Measurements from ENCODE around the gene TPD52L2. TPM values are rescaled to one million over a fixed set of nuclear protein-coding genes. Genes with fewer than 3 reads are reported as not detected.

The TPD52L2 gene
- total RNA-seq, 2 experiments from 2014 or later = 43.1 to 44.6 TPM

DNA sequence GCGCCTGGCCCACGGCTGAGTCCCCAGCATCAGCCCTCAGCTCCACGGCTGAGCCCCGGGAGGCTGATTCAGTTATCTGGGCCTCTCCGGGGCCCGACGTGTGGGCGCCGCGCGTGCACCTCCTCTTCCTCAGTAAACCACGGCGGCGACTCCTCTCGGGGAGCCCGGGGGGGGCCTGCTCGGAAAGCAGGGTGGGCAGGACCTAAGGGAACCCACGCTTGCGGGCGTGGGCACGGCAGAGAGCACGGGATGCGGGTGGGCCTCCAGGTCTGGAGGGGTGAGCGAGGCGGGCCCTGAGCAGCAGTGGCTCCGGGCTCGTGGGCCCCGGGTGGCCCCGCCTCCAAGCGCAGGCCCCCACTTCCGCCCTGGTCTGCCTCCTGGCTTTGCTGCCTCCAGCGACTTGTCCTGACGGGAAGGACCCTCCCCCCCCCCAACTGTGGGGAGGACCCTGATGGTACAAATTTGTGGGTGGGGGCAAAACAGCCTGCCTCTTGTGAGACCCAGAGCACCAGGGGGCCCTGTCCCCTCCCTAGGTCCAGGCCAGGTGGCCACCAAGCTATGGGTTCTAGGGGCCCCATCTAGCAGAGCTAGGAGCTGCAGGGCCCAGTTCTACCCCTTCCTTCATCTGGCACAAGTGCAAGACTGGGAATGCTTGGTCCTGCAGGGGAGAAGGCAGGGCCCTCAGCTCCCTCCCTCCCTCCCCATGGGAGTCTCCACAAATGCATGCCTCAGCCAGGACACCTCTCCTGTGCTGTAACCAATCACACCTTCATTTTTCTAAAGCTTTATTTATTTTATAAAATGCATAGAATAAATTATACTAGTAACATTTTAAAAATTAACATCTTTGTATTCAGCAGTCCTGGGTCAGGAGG, 74.2 kb downstream of the TPD52L2 start:
- Mint-ChIP-seq H3K4me1 (ENCODE audit: low read depth) (peaks cover 12% of the 10 kb centered on the region), H3K36me3 (ENCODE audit: low read depth) (peaks cover 19% of the 10 kb centered on the region), H3K4me3 (no peak overlapping the region), H3K27me3 (no peaks in the 10 kb centered on the region), H3K27ac (no peak overlapping the region), H3K9me3 (no peaks in the 10 kb centered on the region)
- POLR2A ChIA-PET = no interaction called here
- no peak for ATAC-seq
- TF ChIP-seq, protein P1, sequence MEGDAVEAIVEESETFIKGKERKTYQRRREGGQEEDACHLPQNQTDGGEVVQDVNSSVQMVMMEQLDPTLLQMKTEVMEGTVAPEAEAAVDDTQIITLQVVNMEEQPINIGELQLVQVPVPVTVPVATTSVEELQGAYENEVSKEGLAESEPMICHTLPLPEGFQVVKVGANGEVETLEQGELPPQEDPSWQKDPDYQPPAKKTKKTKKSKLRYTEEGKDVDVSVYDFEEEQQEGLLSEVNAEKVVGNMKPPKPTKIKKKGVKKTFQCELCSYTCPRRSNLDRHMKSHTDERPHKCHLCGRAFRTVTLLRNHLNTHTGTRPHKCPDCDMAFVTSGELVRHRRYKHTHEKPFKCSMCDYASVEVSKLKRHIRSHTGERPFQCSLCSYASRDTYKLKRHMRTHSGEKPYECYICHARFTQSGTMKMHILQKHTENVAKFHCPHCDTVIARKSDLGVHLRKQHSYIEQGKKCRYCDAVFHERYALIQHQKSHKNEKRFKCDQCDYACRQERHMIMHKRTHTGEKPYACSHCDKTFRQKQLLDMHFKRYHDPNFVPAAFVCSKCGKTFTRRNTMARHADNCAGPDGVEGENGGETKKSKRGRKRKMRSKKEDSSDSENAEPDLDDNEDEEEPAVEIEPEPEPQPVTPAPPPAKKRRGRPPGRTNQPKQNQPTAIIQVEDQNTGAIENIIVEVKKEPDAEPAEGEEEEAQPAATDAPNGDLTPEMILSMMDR (IDR thresholded peaks at IDR 0.05) = no peak
- no peak for DNase-seq
- intact Hi-C loops (cut with micrococcal nuclease) = no loop called here
- CTCF ChIA-PET = interaction anchor here (1.0 to 1.3 kb wide), 2 partner anchors 32 to 35 kb away, joined by 3 read pairs; no protein-coding TSS in a partner anchor

DNA sequence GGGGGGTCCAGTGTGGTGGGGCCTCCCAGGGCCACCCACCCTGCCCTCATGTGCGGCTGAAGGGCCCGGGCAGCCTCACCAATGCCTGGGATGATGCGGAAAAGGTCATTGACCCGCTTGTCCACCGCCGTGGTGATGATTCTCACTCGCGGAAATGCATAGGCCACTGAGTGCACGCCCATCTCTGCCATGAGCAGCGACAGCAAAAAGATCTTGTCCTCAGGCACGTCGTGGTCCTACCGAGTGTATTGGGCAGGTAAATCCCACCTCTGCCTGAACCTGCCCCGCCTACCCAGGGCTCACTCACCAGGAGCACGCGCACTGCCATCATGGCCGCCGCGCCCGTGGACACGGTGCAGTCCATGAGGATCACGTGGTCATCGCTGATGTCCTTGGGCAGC, 75.0 kb downstream of the TPD52L2 start:
- Mint-ChIP-seq H3K9me3 (no peaks in the 10 kb centered on the region), H3K4me3 (no peak overlapping the region), H3K36me3 (ENCODE audit: low read depth) (peaks cover 12% of the 10 kb centered on the region), H3K4me1 (ENCODE audit: low read depth) (peaks cover 12% of the 10 kb centered on the region), H3K27ac (no peak overlapping the region), H3K27me3 (no peaks in the 10 kb centered on the region)
- intact Hi-C loops (cut with micrococcal nuclease) = no loop called here
- ChIA-PET POLR2A (interaction anchor here (1.5 kb wide), 1 partner anchor 17 kb away, joined by 4 read pairs; no protein-coding TSS in a partner anchor), CTCF (interaction anchor here (1.0 to 1.3 kb wide), 2 partner anchors 33 to 34 kb away, joined by 3 read pairs; no protein-coding TSS in a partner anchor)
- DNase-seq = no peak
- no peak for ATAC-seq
- TF ChIP-seq, protein P1 (IDR thresholded peaks at IDR 0.05) = no peak

DNA sequence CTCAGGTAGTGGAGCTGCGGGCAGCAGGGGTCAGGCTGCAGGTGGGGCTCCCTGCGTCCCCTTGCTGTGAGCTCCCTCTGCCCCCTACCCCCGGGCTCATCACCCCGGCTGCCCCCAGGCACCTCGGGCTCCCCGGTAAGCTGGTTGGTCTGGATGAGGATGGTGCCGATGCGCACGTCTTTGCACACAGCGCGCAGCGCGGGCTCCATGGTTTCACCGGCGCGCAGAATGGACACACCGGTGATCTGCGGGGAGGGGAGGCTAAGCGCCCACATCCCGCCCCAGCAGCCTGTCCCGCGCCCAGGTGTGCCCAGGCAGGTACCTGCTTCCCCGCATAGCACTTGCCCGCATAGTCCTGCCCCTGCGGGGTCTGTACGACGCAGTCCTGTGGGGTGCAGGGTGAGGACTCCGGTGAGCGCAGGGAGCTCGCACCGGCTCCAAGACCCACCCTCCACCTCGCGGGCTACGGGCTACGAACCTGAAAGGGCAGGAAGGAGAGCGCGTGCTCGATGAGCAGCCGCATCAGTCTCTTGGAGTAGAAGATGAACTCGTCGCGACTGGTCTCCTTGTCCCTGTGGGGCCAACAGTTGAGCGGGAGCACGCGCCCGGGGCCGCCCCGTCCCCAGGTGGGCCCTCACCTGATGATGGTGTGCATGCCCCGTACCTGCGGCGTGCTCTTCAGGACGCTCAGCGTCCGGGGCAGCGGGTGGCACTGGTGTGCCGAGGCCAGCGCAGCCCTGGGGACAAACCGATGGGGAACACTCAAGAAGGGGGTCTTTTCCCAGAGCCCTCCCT, 75.6 kb downstream of the TPD52L2 start:
- POLR2A ChIA-PET = interaction anchor here (1.5 kb wide), 1 partner anchor 18 kb away, joined by 4 read pairs; no protein-coding TSS in a partner anchor
- Mint-ChIP-seq H3K27me3 (no peaks in the 10 kb centered on the region), H3K27ac (peak overlapping the region; percentile 57), H3K4me3 (no peak overlapping the region), H3K9me3 (no peaks in the 10 kb centered on the region), H3K4me1 (ENCODE audit: low read depth) (peaks cover 12% of the 10 kb centered on the region), H3K36me3 (ENCODE audit: low read depth) (peaks cover 13% of the 10 kb centered on the region)
- DNase-seq = no peak
- TF ChIP-seq, protein P1 (IDR thresholded peaks at IDR 0.05) = no peak
- CTCF ChIA-PET = interaction anchor here (1.3 kb wide), 1 partner anchor 33 kb away, joined by 3 read pairs; no protein-coding TSS in a partner anchor
- intact Hi-C loops (cut with micrococcal nuclease) = no loop called here
- no peak for ATAC-seq

Small RNAs within 50 kb of the gene (microRNA-seq; reads per million reads assigned to microRNA genes)
- gene MIR1914 (ENCODE audit: borderline microRNAs expressed, borderline replicate concordance) (1.2 reads per million), gene MIR941-1 (ENCODE audit: borderline microRNAs expressed, borderline replicate concordance) (not detected), gene MIR941-2 (ENCODE audit: borderline microRNAs expressed, borderline replicate concordance) (not detected), gene MIR941-3 (ENCODE audit: borderline microRNAs expressed, borderline replicate concordance) (not detected), gene MIR941-4 (ENCODE audit: borderline microRNAs expressed, borderline replicate concordance) (not detected), gene MIR941-5 (ENCODE audit: borderline microRNAs expressed, borderline replicate concordance) (not detected)

Other genes with a start within 250 kb of the TPD52L2 start
- 10 to 100 TPM; 16.2 to 16.3 TPM for gene GMEB2, start 238.2 kb upstream of the TPD52L2 start, total RNA-seq
- gene STMN3, start 211.8 kb upstream of the TPD52L2 start, total RNA-seq = 10 to 100 TPM; 17.8 to 18.4 TPM
- 10 to 100 TPM; 37.4 to 39.1 TPM for gene RTEL1, start 207.0 kb upstream of the TPD52L2 start, total RNA-seq
- gene TNFRSF6B, start 168.6 kb upstream of the TPD52L2 start, total RNA-seq = not detected
- gene ARFRP1, start 157.3 kb upstream of the TPD52L2 start, total RNA-seq = 10 to 100 TPM; 41.7 to 44.2 TPM
- 10 to 100 TPM; 22.4 to 22.5 TPM for gene ZGPAT, start 157.2 kb upstream of the TPD52L2 start, total RNA-seq
- gene LIME1, start 128.6 kb upstream of the TPD52L2 start, total RNA-seq = 10 to 100 TPM; 15.5 to 16.8 TPM
- gene SLC2A4RG, start 125.5 kb upstream of the TPD52L2 start, total RNA-seq = 10 to 100 TPM; 38.5 to 39.8 TPM
- under 1 TPM; 0.31 to 0.38 TPM for gene ZBTB46, start 34.0 kb upstream of the TPD52L2 start, total RNA-seq
- gene ABHD16B, start 3.8 kb upstream of the TPD52L2 start, total RNA-seq = not detected
- gene DNAJC5, start 29.9 kb downstream of the TPD52L2 start, total RNA-seq = 10 to 100 TPM; 32.2 to 32.5 TPM
- gene UCKL1, start 91.1 kb downstream of the TPD52L2 start, total RNA-seq = 10 to 100 TPM; 31.5 to 32.6 TPM
- gene ZNF512B, start 104.7 kb downstream of the TPD52L2 start, total RNA-seq = 1 to 10 TPM; 7.5 to 8.6 TPM
- 10 to 100 TPM; 17.4 to 17.5 TPM for gene SAMD10, start 114.4 kb downstream of the TPD52L2 start, total RNA-seq
- 10 to 100 TPM; 53.0 to 55.5 TPM for gene PRPF6, start 115.9 kb downstream of the TPD52L2 start, total RNA-seq
- 1 to 10 TPM; 2.8 to 4.7 TPM for gene C20orf204, start 170.9 kb downstream of the TPD52L2 start, total RNA-seq
- not detected for gene SOX18, start 184.4 kb downstream of the TPD52L2 start, total RNA-seq
- gene TCEA2, start 197.9 kb downstream of the TPD52L2 start, total RNA-seq = 10 to 100 TPM; 30.0 to 33.0 TPM
- 10 to 100 TPM; 42.5 to 44.1 TPM for gene RGS19, start 214.2 kb downstream of the TPD52L2 start, total RNA-seq
- under 1 TPM; 0.61 to 0.63 TPM for gene OPRL1, start 214.8 kb downstream of the TPD52L2 start, total RNA-seq
- under 1 TPM; 0.43 TPM for gene LKAAEAR1, start 219.1 kb downstream of the TPD52L2 start, total RNA-seq
- gene NPBWR2, start 242.3 kb downstream of the TPD52L2 start, total RNA-seq = not detected